GM23338 (cell line): ENCODE results near the gene SORCS2. TPM values are rescaled to one million over a fixed set of nuclear protein-coding genes. Genes with fewer than 3 reads are reported as not detected.

ENCODE experiments used
- ATAC-seq: fragments of 200-7000 bp; cut with Tn5 transposase; 3 replicates; pipeline ENCODE4 v1.9.1; 2020
- DNase-seq: peaks from one replicate; pipeline ENCODE4 v3.0.0-alpha.2; 2015; ENCODE audit warnings: low spot score
- H2AFZ ChIP-seq: fragments of 200-600 bp; sonication (generic); 2 replicates; pipeline ENCODE4 v1.8.0; 2016; ENCODE audit warnings: antibody characterized with exemption, mild to moderate bottlenecking, moderate library complexity
- H3F3A ChIP-seq: fragments of 200-600 bp; sonication (generic); replicated peaks from 2 replicates; pipeline ENCODE4 v1.8.0; 2017; ENCODE audit warnings: antibody characterized with exemption, mixed run types, low read depth
- H3K27ac ChIP-seq: fragments of 200-600 bp; sonication (generic); 2 replicates; pipeline ENCODE4 v1.6.1; 2016; ENCODE audit warnings: low read depth
- H3K27me3 ChIP-seq: fragments of 200-600 bp; sonication (generic); 2 replicates; pipeline ENCODE4 v1.8.0; 2016; ENCODE audit warnings: mild to moderate bottlenecking, mixed run types, moderate library complexity; ENCODE audit not compliant: insufficient read depth
- H3K36me3 ChIP-seq: fragments of 200-600 bp; sonication (generic); 2 replicates; pipeline ENCODE4 v1.8.0; 2016; ENCODE audit warnings: mild to moderate bottlenecking; ENCODE audit not compliant: insufficient read depth
- H3K4me1 ChIP-seq: fragments of 200-600 bp; sonication (generic); 2 replicates; pipeline ENCODE4 v1.8.0; 2016; ENCODE audit warnings: mild to moderate bottlenecking, moderate library complexity; ENCODE audit not compliant: insufficient read depth
- H3K4me2 ChIP-seq: fragments of 200-600 bp; sonication (generic); 2 replicates; pipeline ENCODE4 v1.7.1; 2017; ENCODE audit warnings: mixed run types
- H3K4me3 ChIP-seq: fragments of 200-600 bp; sonication (generic); 2 replicates; pipeline ENCODE4 v1.6.1; 2016; ENCODE audit warnings: mixed run types
- H3K79me2 ChIP-seq: fragments of 200-600 bp; sonication (generic); replicated peaks from 2 replicates; pipeline ENCODE4 v1.8.0; 2017; ENCODE audit warnings: mild to moderate bottlenecking; ENCODE audit not compliant: insufficient read depth
- H3K9me2 ChIP-seq: fragments of 200-600 bp; sonication (generic); 2 replicates; pipeline ENCODE4 v1.8.0; 2017; ENCODE audit not compliant: insufficient read depth
- H4K20me1 ChIP-seq: fragments of 200-600 bp; sonication (generic); replicated peaks from 2 replicates; pipeline ENCODE4 v1.8.0; 2017; ENCODE audit warnings: mild to moderate bottlenecking; ENCODE audit not compliant: insufficient read depth
- H3K27ac Mint-ChIP-seq: 2 replicates; pipeline ENCODE4 v1.8.0; 2020; ENCODE audit warnings: inconsistent platforms, mild to moderate bottlenecking, moderate library complexity, mixed read lengths
- H3K27me3 Mint-ChIP-seq: 3 replicates; pipeline ENCODE4 v1.8.0; 2022; ENCODE audit warnings: low read depth, mild to moderate bottlenecking, moderate library complexity, mixed read lengths, inconsistent platforms; ENCODE audit not compliant: insufficient read depth, poor library complexity
- H3K36me3 Mint-ChIP-seq: 3 replicates; pipeline ENCODE4 v1.8.0; 2021; ENCODE audit warnings: low read depth, mild to moderate bottlenecking, inconsistent platforms, moderate library complexity, mixed read lengths
- H3K4me1 Mint-ChIP-seq: 3 replicates; pipeline ENCODE4 v1.8.0; 2020; ENCODE audit warnings: mild to moderate bottlenecking, inconsistent platforms, mixed read lengths
- H3K4me3 Mint-ChIP-seq: 3 replicates; pipeline ENCODE4 v1.8.0; 2021; ENCODE audit warnings: moderate library complexity, mild to moderate bottlenecking, inconsistent platforms, mixed read lengths
- H3K9me3 Mint-ChIP-seq: 3 replicates; pipeline ENCODE4 v1.8.0; 2020; ENCODE audit warnings: moderate library complexity, mild to moderate bottlenecking, inconsistent platforms, mixed read lengths
- CREB1 ChIP-seq: fragments of 250-450 bp; sonication (Bioruptor Pico); IDR thresholded peaks from 2 replicates; pipeline ENCODE4 v1.5.0; 2020; ENCODE audit warnings: low read depth, mild to moderate bottlenecking, moderate library complexity
- CTCF ChIP-seq, 2 experiments: fragments of 200-600 bp in 1 of 2; sonication (generic) in 1 of 2; conservative IDR thresholded peaks; 2 replicates each; pipeline versions ENCODE4 v1.5.1 to v1.6.1; 2016 to 2017; ENCODE audit warnings: antibody characterized with exemption in 2 of 2, low read depth in 2 of 2, mild to moderate bottlenecking in 2 of 2, moderate library complexity in 1 of 2
- ETS1 ChIP-seq: IDR thresholded peaks from 2 replicates; pipeline ENCODE4 v1.6.1; 2016; ENCODE audit warnings: antibody characterized with exemption
- EZH2 ChIP-seq: fragments of 200-600 bp; sonication (generic); IDR thresholded peaks from one replicate; pipeline ENCODE4 v1.8.0; 2017; ENCODE audit warnings: antibody characterized with exemption, mild to moderate bottlenecking, low read depth; ENCODE audit not compliant: unreplicated experiment
- EZH2phosphoT487 ChIP-seq: fragments of 200-600 bp; sonication (generic); IDR thresholded peaks from one replicate; pipeline ENCODE4 v1.8.1; 2018; ENCODE audit warnings: antibody characterized with exemption; ENCODE audit not compliant: unreplicated experiment
- POLR2AphosphoS5 ChIP-seq: IDR thresholded peaks from 2 replicates; pipeline ENCODE4 v1.6.1; 2016; ENCODE audit warnings: antibody characterized with exemption, low read depth
- REST ChIP-seq: IDR thresholded peaks from one replicate; pipeline ENCODE4 v1.6.1; 2018; ENCODE audit warnings: antibody characterized with exemption; ENCODE audit not compliant: unreplicated experiment
- STAT1 ChIP-seq: IDR thresholded peaks from one replicate; pipeline ENCODE4 v1.6.1; 2016; ENCODE audit warnings: antibody characterized with exemption; ENCODE audit not compliant: unreplicated experiment
- ZNF114 ChIP-seq: fragments of 250-450 bp; sonication (Bioruptor Pico); IDR thresholded peaks from 2 replicates; pipeline ENCODE4 v1.5.0; 2020; ENCODE audit warnings: mild to moderate bottlenecking, moderate library complexity
- ZNF331 ChIP-seq: fragments of 250-450 bp; sonication (Bioruptor Pico); IDR thresholded peaks from 2 replicates; pipeline ENCODE4 v1.5.0; 2020; ENCODE audit warnings: low read depth, mild to moderate bottlenecking, moderate library complexity
- polyA plus RNA-seq: library from polyadenylated mRNA; unstranded; fragments of >200 nt; fragmentation: Nextera tagmentation; extraction: Ambion mirVana; gene quantifications from 2 replicates; pipeline ENCODE4 v1.2.1, GENCODE V29; 2016
- total RNA-seq: library from RNA; depleted of rRNA; stranded (reverse); fragments of >200 nt; shearing (Covaris generic); gene quantifications from 2 replicates; pipeline ENCODE4 v1.2.3, GENCODE V29; 2014

Gene SORCS2
- total and polyA plus RNA-seq, 2 experiments from 2014 or later: 0.47 to 2.4 TPM

GRCh38 chr4:7738458-7739076 lies 546.2 kb downstream of the SORCS2 start (continued):
- TF ChIP-seq CTCF (conservative IDR thresholded peaks at IDR 0.05; ENCODE audit: low read depth in 2 of 2) (no peak), ZNF114 (CRISPR knock-in tag) (no peak), REST (no peak), EZH2phosphoT487 (no peak), EZH2 (no peak), ZNF331 (CRISPR knock-in tag) (no peak), POLR2AphosphoS5 (no peak)

GRCh38 chr4:7739077-7739917 lies 547.0 kb downstream of the SORCS2 start:
- ATAC-seq (no peak), DNase-seq (no peak)
- Mint-ChIP-seq H3K4me3 (no peak overlapping the region), H3K36me3 (no peaks in the 10 kb centered on the region), H3K27ac (no peak overlapping the region), H3K4me1 (no peaks in the 10 kb centered on the region), H3K27me3 (no peaks in the 10 kb centered on the region), H3K9me3 (no peaks in the 10 kb centered on the region)
- Histone ChIP-seq H3K9me2 (no peaks in the 10 kb centered on the region), H3K4me3 (no peak overlapping the region), H3K27ac (no peak overlapping the region), H3K4me2 (no peak overlapping the region), H2AFZ (no peak overlapping the region), H3K27me3 (no peaks in the 10 kb centered on the region), H4K20me1 (no peaks in the 10 kb centered on the region), H3F3A (no peaks in the 10 kb centered on the region), H3K79me2 (no peaks in the 10 kb centered on the region), H3K36me3 (no peaks in the 10 kb centered on the region), H3K4me1 (no peaks in the 10 kb centered on the region)
- TF ChIP-seq STAT1: no peak
- TF ChIP-seq ETS1: no peak
- no peak for TF ChIP-seq ZNF114 (CRISPR knock-in tag)
- TF ChIP-seq POLR2AphosphoS5: no peak
- TF ChIP-seq REST: no peak
- no peak for TF ChIP-seq CREB1 (CRISPR knock-in tag)
